IPS-18a (cell line): Measurements from ENCODE around the gene ZCCHC8.
"Not testable (repeated sequence)": the region's sequence is repeated elsewhere in the genome, so short reads cannot be mapped to it uniquely, and the experiment has no call there.

Experiments
- H3K27ac ChIP-seq: one replicate; pipeline ENCODE4 v1.5.1; 2013; ENCODE audit warnings: low read length
- H3K27me3 ChIP-seq: one replicate; pipeline ENCODE4 v1.6.1; 2013; ENCODE audit warnings: mild to moderate bottlenecking, low read length; ENCODE audit not compliant: control insufficient read depth, insufficient read depth
- H3K36me3 ChIP-seq: one replicate; pipeline ENCODE4 v1.6.1; 2013; ENCODE audit warnings: low read depth, low read length; ENCODE audit not compliant: control insufficient read depth
- H3K4me1 ChIP-seq: one replicate; pipeline ENCODE4 v1.6.1; 2013; ENCODE audit warnings: low read depth, low read length; ENCODE audit not compliant: control insufficient read depth
- H3K4me3 ChIP-seq: one replicate; pipeline ENCODE4 v1.5.1; 2013; ENCODE audit warnings: low read length
- H3K9ac ChIP-seq: one replicate; pipeline ENCODE4 v1.6.1; 2013; ENCODE audit warnings: mild to moderate bottlenecking, low read length, moderate library complexity
- H3K9me3 ChIP-seq: one replicate; pipeline ENCODE4 v1.6.1; 2013; ENCODE audit warnings: low read depth, low read length; ENCODE audit not compliant: control insufficient read depth

The ZCCHC8 gene

DNA sequence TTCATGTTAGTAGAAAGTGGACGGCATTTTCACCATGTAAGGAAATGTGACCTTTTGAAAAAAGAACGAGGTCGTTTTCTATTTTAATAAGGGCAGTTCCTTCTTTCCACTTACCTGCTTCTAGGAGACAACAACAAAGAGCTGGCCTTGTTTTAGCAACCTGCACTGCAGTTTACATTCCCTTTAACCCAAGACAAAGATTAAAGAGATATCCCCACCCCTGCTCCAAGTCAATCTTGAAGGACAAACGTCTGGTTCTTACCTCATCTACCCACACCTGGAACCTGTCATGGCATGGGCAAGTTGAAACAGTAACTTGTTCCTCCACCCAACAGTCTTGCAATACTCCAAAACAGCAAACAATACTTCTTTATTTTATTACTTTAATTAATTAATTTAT, 32.7 kb downstream of the ZCCHC8 start:
- no peak overlapping the region for H3K27ac ChIP-seq
- no peak overlapping the region for H3K9ac ChIP-seq
- H3K36me3 ChIP-seq: peaks cover 10% of the 10 kb centered on the region
- no peaks in the 10 kb centered on the region for H3K4me1 ChIP-seq
- no peaks in the 10 kb centered on the region for H3K9me3 ChIP-seq
- no peak overlapping the region for H3K4me3 ChIP-seq
- no peaks in the 10 kb centered on the region for H3K27me3 ChIP-seq

DNA sequence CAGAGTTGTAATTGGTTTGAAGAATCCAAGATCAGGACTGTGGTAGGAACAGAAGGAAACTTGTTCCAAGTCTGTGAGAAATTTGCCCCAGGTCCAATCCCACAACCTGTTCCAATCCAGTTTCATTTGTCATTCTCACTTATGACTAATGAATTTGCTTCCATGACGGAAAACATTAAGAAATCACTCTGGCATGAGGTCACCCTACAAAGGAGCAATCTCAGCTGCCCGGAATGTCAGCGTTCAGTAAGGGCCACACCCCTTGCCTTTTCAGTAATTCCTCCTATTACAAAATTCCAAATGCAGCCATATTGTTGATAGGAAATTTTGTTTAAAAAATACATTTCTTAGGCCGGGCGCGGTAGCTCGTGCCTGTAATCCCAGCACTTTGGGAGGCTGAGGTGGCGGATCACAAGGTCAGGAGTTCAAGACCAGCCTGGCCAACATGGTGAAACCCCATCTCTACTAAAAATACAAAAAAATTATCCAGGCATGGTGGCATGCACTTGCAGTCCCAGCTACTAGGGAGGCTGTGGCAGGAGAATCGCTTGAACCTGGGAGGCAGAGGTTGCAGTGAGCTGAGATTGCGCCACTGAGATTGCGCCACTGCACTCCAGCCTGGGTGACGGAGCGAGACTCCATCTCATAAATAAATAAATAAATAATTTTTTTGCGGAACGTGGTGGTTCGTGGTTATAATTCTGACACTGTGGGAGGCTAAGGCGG, 36.3 kb downstream of the ZCCHC8 start:
- not testable (repeated sequence) for H3K27ac ChIP-seq, H3K36me3 ChIP-seq, H3K9ac ChIP-seq, H3K4me1 ChIP-seq, H3K27me3 ChIP-seq, H3K9me3 ChIP-seq, H3K4me3 ChIP-seq

DNA sequence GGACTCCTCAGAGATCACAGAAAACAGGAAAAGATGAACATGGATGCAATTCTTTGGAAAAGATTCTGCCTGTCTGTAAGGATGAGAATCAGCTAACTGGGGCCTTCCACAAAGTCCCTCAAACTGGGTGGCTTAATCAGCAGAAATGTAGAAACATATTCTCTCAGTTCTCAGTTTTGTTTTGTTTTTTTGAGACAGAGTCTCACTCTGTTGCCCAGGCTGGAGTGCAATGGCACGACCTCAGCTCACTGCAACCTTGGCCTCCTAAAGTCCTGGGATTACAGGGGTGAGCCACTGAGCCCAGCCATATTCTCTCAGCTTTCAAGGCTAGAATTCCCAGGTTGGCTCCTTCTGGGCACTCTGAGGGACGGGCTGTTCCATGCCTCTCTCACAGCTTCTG, 40.1 kb downstream of the ZCCHC8 start:
- Histone ChIP-seq H3K27ac (no peak overlapping the region), H3K36me3 (no peaks in the 10 kb centered on the region), H3K9ac (no peak overlapping the region), H3K9me3 (no peaks in the 10 kb centered on the region), H3K27me3 (no peaks in the 10 kb centered on the region), H3K4me1 (no peaks in the 10 kb centered on the region), H3K4me3 (no peak overlapping the region)

DNA sequence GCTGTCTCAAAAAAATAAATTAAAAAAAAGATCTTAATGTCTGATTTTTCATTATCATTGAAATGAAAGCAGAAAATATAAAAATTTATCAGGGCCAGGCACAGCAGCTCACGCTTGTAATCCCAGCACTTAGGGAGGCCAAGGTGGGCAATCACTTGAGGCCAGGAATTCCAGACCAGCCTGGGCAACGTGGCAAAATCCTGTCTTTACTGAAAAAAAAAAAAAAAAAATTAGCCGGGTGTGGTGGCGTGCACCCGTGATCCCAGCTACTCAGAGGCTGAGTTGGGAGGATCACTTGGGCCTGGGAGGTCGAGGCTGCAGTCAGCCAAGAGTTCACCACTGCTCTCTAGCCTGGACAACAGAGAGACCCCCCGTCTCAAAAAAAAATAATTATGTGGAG, 40.7 kb downstream of the ZCCHC8 start:
- Histone ChIP-seq H3K4me1 (no peaks in the 10 kb centered on the region), H3K27me3 (no peaks in the 10 kb centered on the region), H3K4me3 (no peak overlapping the region), H3K9me3 (no peaks in the 10 kb centered on the region), H3K36me3 (no peaks in the 10 kb centered on the region), H3K9ac (no peak overlapping the region), H3K27ac (no peak overlapping the region)

DNA sequence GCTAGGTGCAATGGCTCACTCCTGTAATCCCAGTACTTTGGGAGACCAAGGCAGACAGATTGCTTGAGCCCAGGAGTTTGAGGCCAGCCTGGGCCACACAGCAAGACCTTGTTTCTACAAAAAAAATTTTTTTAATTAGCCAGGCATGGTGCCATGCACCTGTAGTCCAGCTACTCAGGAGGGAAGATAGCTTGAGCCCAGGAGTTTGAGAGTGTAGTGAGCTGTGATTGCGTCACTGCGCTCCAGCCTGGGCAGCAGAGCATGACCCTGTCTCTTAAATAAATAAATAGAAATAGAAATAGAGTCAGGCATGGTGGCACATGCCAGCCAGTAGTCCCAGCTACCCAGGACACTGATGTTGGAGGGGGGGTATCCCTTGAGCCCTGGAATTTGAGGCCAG, 41.5 kb downstream of the ZCCHC8 start:
- Histone ChIP-seq H3K36me3 (no peaks in the 10 kb centered on the region), H3K27ac (no peak overlapping the region), H3K9ac (no peak overlapping the region), H3K9me3 (no peaks in the 10 kb centered on the region), H3K4me3 (no peak overlapping the region), H3K27me3 (no peaks in the 10 kb centered on the region), H3K4me1 (no peaks in the 10 kb centered on the region)

DNA sequence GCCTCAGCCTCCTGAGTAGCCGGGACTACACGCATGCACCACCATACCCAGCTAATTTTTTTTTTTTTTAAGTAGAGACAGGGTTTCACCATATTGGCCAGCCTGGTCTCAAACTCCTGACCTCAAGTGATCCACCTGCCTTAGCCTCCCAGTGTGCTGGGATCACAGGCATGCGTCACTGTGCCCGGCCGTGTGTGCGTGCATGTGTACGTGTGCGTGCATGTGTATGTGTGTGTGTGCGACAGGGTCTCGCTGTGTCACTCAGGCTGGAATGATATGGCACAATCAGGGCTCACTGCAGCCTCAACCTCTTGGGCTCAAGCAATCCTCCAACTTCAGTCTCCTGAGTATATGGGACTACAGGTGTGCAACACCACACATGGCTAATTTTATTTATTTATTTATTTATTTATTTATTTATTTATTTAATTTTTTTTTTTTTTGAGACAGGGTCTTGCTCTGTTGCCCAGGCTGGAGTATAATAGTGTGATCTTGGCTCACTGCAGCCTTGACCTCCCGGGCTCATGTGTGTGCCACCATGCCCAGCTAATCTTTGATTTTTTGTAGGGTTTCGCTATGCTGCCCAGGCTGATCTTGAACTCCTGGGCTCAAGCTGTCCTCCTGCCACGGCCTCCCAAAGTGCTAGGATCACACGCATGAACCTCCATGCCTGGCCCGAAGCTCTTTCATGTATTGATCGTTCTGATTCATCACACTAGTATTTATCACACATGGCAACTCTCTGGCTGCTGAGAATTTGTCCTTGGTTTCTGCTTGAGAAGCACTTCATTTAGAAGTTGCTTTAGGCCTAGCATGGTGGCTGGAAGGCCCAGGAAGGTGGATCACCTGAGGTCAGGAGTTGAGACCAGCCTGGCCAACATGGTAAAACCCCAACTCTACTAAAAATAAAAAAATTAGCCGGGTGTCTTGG, 42.4 kb downstream of the ZCCHC8 start:
- Histone ChIP-seq H3K27ac (no peak overlapping the region), H3K4me1 (no peaks in the 10 kb centered on the region), H3K9me3 (no peaks in the 10 kb centered on the region), H3K36me3 (no peaks in the 10 kb centered on the region), H3K27me3 (no peaks in the 10 kb centered on the region), H3K9ac (no peak overlapping the region), H3K4me3 (no peak overlapping the region)

DNA sequence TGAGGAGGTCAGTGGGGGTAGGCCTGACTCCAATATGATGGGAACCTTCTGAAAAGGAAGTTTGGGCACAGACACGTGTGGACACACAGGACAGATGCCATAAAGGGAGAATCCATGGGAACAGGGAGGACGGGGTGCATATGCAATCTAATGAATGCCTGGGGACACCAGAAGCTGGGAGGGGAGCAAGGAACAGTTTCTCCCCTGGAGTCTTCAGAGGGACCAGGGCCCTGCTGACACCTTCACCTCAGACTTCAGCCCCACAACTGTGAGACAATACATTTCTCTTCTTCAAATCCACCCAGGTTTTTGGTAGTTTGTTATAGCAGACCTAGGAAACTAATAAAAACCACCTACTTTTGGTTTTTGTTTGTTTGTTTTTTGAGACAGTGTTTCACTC, 43.1 kb downstream of the ZCCHC8 start:
- Histone ChIP-seq H3K27ac (no peak overlapping the region), H3K9ac (no peak overlapping the region), H3K4me3 (no peak overlapping the region), H3K9me3 (no peaks in the 10 kb centered on the region), H3K27me3 (no peaks in the 10 kb centered on the region), H3K36me3 (no peaks in the 10 kb centered on the region), H3K4me1 (no peaks in the 10 kb centered on the region)

DNA sequence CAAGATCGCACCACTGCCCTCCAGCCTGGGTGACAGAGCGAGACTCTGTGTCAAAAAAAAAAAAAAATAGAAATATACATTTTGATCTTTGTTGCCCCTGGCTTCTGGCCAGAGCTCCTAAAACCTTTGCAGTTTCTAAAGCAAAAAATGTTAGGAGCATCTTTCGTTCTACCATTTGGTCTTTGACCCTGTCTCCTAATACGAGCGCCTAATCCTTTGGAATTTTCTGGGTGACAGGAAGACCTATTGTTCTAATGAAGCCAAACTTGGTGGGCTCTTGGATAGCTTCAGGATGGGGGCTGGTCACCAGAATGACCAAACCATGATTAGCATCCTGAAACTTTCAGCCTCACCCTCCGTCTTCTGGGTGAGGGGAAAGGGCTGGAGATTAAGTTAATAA, 46.0 kb downstream of the ZCCHC8 start:
- H3K27ac ChIP-seq: no peak overlapping the region
- H3K4me1 ChIP-seq: no peaks in the 10 kb centered on the region
- no peaks in the 10 kb centered on the region for H3K27me3 ChIP-seq

DNA sequence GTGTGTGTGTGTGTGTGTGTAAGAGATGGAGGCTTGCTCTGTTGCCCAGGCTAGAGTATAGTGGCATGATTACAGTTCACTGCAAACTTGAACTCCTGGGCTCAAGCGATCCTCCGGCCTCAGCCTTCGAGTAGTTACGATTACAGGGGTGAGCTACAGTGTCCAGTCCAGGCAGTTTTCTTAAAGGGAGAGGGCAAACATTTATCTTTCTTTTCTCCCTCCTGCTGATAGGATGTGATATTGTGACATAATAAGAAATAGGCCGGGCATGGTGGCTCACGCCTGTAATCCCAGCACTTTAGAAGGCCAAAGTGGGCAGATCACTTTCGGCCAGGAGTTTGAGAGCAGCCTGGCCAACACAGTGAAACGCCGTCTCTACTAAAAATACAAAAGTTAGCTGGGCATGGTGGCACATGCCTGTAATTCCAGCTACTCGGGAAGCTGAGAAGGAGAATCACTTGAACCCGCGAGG, 46.4 kb downstream of the ZCCHC8 start:
- Histone ChIP-seq H3K27ac (no peak overlapping the region), H3K4me3 (no peak overlapping the region), H3K9me3 (no peaks in the 10 kb centered on the region), H3K27me3 (no peaks in the 10 kb centered on the region), H3K36me3 (no peaks in the 10 kb centered on the region), H3K9ac (no peak overlapping the region), H3K4me1 (no peaks in the 10 kb centered on the region)

More for the DNA sequence above, 46.0 kb downstream of the ZCCHC8 start:
- Histone ChIP-seq H3K9ac (no peak overlapping the region), H3K36me3 (no peaks in the 10 kb centered on the region), H3K9me3 (no peaks in the 10 kb centered on the region), H3K4me3 (no peak overlapping the region)

DNA sequence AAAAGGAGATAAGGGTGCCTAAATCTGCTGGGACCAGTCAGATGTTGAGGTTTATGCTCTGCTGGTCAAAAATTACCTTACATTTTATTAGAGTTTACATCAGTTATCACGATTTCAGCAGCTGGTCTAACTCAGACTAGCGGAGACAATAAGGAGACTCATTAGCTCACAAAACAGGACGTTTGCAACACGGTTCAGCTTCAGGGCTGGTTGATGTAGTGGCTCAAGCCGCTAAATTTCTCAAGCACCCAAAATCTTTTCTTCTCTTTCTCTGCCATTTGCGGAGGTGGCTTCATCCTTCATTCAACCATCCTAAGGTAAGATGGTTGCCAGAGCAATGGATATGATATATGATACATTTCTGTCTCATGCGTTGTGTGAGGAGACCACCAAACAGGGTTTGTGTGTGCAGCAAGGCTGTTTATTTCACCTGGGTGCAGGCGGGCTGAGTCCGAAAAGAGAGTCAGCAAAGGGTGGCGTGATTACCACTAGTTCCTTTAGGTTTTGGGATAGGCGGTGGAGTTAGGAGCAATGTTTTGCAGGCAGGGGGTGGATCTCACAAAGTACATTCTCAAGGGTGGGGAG, 47.9 kb downstream of the ZCCHC8 start:
- Histone ChIP-seq H3K4me1 (no peaks in the 10 kb centered on the region), H3K27me3 (no peaks in the 10 kb centered on the region), H3K36me3 (no peaks in the 10 kb centered on the region), H3K9ac (no peak overlapping the region), H3K4me3 (no peak overlapping the region), H3K27ac (no peak overlapping the region), H3K9me3 (no peaks in the 10 kb centered on the region)

DNA sequence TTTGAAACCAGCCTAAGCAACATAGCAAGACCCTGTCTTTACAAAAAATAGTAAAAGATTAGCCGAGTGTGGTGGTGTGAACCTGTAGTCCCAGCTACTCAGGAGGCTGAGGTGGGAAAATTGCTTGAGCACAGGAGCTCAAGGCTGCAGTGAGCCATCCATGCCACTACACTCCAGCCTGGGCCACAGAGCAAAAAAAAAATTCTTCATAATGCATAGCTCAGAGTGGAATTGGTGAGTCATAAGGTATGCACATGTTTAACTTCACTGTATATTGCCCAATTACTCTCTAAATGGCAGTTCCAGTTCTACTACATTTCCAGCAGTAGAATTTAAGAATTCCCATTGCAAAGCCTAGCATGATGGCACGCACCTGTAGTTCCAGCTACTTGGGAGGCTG, 51.4 kb downstream of the ZCCHC8 start:
- Histone ChIP-seq H3K9me3 (no peaks in the 10 kb centered on the region), H3K27ac (no peak overlapping the region), H3K36me3 (no peaks in the 10 kb centered on the region), H3K4me3 (no peak overlapping the region), H3K27me3 (no peaks in the 10 kb centered on the region), H3K4me1 (no peaks in the 10 kb centered on the region), H3K9ac (no peak overlapping the region)
